Measurements from ENCODE around the gene STK4.

DNA sequence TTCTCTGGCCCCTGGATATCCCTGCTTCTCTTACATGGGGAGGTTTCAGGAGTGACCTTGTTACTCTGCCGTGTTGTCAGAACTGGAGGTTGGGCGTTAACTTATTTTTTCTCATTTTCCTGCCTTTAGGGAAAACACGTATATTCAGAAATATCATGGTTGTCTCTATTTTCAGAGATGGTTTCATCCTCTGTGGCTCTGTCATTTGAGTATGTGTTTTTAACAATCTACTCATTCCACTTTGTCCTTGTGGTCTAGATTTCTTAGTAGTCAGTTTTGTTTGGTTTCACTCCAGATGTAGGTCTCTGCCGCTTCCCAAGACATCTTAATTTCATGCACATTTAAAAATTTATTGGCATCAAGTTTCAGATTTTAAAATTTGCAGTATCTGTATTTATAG, 88.7 kb downstream of the STK4 start:
- TF ChIP-seq POLR2A (IDR thresholded peaks at IDR 0.05): no peak
- TF ChIP-seq, protein P1, sequence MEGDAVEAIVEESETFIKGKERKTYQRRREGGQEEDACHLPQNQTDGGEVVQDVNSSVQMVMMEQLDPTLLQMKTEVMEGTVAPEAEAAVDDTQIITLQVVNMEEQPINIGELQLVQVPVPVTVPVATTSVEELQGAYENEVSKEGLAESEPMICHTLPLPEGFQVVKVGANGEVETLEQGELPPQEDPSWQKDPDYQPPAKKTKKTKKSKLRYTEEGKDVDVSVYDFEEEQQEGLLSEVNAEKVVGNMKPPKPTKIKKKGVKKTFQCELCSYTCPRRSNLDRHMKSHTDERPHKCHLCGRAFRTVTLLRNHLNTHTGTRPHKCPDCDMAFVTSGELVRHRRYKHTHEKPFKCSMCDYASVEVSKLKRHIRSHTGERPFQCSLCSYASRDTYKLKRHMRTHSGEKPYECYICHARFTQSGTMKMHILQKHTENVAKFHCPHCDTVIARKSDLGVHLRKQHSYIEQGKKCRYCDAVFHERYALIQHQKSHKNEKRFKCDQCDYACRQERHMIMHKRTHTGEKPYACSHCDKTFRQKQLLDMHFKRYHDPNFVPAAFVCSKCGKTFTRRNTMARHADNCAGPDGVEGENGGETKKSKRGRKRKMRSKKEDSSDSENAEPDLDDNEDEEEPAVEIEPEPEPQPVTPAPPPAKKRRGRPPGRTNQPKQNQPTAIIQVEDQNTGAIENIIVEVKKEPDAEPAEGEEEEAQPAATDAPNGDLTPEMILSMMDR (IDR thresholded peaks at IDR 0.05): no peak

All from suprapubic skin (tissue), 3 donors.